DOHH2 (cell line): ENCODE measurements around the gene CREB5.

Experiments used
- H3F3A ChIP-seq: fragments of 200-600 bp; sonication (generic), shearing (Covaris generic); 2 replicates; pipeline ENCODE4 v1.6.0; 2016; ENCODE audit warnings: antibody characterized with exemption, mild to moderate bottlenecking; ENCODE audit not compliant: control insufficient read depth, insufficient read depth
- H3K27ac ChIP-seq: fragments of 200-600 bp; sonication (generic); 2 replicates; pipeline ENCODE4 v1.5.1; 2014; ENCODE audit warnings: low read depth, mild to moderate bottlenecking, low read length, moderate library complexity
- H3K27me3 ChIP-seq: fragments of 200-600 bp; sonication (generic); 2 replicates; pipeline ENCODE4 v1.6.1; 2014; ENCODE audit warnings: mild to moderate bottlenecking, low read length, mixed read lengths; ENCODE audit not compliant: control insufficient read depth
- H3K36me3 ChIP-seq: fragments of 200-600 bp; sonication (generic); 2 replicates; pipeline ENCODE4 v1.6.1; 2014; ENCODE audit warnings: mild to moderate bottlenecking, low read length, moderate library complexity, mixed read lengths; ENCODE audit not compliant: control insufficient read depth
- H3K4me1 ChIP-seq: fragments of 200-600 bp; sonication (generic); 2 replicates; pipeline ENCODE4 v1.6.1; 2014; ENCODE audit warnings: mild to moderate bottlenecking, low read length, mixed read lengths; ENCODE audit not compliant: control insufficient read depth
- H3K4me2 ChIP-seq: fragments of 200-600 bp; sonication (generic); 2 replicates; pipeline ENCODE4 v1.6.0; 2014; ENCODE audit warnings: mild to moderate bottlenecking, low read length, moderate library complexity
- H3K4me3 ChIP-seq: fragments of 200-600 bp; sonication (generic); 2 replicates; pipeline ENCODE4 v1.5.1; 2014; ENCODE audit warnings: mild to moderate bottlenecking, low read length, mixed read lengths
- H3K79me2 ChIP-seq: fragments of 200-600 bp; sonication (generic); 2 replicates; pipeline ENCODE4 v1.6.1; 2014; ENCODE audit warnings: mild to moderate bottlenecking, low read length, mixed read lengths; ENCODE audit not compliant: control insufficient read depth
- H3K9me2 ChIP-seq: fragments of 200-600 bp; sonication (generic); replicated peaks from 2 replicates; pipeline ENCODE4 v1.6.1; 2014; ENCODE audit warnings: mild to moderate bottlenecking, low read length, mixed read lengths; ENCODE audit not compliant: control insufficient read depth
- H3K9me3 ChIP-seq: fragments of 200-600 bp; sonication (generic); 2 replicates; pipeline ENCODE4 v1.6.1; 2014; ENCODE audit warnings: antibody characterized with exemption, low read length, mixed read lengths; ENCODE audit not compliant: control insufficient read depth, insufficient read depth
- H4K20me1 ChIP-seq: fragments of 200-600 bp; sonication (generic); 2 replicates; pipeline ENCODE4 v1.6.0; 2014; ENCODE audit warnings: low read depth, mild to moderate bottlenecking, antibody characterized with exemption, low read length, moderate library complexity; ENCODE audit not compliant: control insufficient read depth, insufficient read depth
- EZH2phosphoT487 ChIP-seq: fragments of 200-600 bp; sonication (generic); IDR thresholded peaks from 2 replicates; pipeline ENCODE4 v1.6.1; 2017; ENCODE audit warnings: borderline replicate concordance, mild to moderate bottlenecking, antibody characterized with exemption, low read length, moderate library complexity, mixed read lengths
- TF ChIP-seq, protein P1 (sequence below): fragments of 200-600 bp; sonication (generic); IDR thresholded peaks from one replicate; pipeline ENCODE4 v1.5.1; 2014; ENCODE audit warnings: antibody characterized with exemption, mild to moderate bottlenecking, low read depth, low read length; ENCODE audit not compliant: poor library complexity, severe bottlenecking

The CREB5 gene

DNA sequence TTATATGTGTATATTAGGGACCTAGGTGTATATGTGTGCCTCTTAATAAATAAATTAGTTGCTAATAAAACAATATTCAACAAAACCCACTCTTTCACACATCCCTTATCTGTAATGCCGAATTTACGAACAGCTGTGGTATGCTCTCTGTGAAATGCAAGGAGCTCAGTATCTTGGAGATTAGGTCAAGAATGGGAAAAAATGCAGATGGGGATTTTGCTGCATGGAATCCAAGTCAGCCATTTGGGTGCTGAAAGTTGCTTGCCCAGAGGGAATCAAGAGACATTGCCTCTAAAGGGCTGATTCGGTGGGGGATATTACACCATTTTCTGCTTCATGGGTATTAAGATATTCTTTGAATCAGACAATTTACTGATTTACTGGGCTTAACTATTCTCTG, 93.5 kb downstream of the CREB5 start:
- no peak overlapping the region for H3K4me3 ChIP-seq
- TF ChIP-seq EZH2phosphoT487 = no peak
- TF ChIP-seq, protein P1, sequence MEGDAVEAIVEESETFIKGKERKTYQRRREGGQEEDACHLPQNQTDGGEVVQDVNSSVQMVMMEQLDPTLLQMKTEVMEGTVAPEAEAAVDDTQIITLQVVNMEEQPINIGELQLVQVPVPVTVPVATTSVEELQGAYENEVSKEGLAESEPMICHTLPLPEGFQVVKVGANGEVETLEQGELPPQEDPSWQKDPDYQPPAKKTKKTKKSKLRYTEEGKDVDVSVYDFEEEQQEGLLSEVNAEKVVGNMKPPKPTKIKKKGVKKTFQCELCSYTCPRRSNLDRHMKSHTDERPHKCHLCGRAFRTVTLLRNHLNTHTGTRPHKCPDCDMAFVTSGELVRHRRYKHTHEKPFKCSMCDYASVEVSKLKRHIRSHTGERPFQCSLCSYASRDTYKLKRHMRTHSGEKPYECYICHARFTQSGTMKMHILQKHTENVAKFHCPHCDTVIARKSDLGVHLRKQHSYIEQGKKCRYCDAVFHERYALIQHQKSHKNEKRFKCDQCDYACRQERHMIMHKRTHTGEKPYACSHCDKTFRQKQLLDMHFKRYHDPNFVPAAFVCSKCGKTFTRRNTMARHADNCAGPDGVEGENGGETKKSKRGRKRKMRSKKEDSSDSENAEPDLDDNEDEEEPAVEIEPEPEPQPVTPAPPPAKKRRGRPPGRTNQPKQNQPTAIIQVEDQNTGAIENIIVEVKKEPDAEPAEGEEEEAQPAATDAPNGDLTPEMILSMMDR = no peak
- H3K27ac ChIP-seq = no peak overlapping the region

DNA sequence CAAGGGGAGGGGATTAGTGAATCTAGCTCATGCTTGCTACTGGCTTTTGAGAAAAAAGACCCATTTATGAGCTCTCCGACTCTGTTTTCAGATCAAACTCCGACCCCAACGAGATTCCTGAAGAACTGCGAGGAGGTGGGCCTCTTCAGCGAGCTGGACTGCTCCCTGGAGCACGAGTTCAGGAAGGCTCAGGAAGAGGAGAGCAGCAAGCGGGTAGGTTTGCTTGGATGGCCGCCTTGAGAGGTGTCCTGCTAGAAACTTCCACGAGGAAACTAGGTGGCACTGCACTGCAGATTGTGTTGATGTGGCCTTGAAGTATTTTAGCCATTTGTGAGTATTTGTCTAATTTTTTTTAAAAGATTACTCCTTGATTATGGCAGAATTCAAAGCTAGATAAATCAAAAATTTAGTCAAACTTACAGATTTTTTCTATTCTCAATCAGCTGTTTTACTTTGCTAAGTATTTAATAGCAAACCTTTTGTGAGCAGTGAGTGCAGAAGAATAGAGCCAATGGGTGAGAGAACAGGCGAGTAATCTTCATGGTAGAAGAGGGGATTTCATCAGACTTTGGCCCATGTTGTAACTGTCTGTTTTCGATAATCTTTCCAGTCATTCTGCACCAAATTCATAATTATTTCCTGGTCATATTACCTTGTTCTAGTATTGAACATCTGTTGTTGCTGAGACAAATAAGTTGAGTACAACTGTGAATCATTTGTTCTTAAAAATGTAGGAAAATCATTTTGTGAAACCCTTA, 95.4 kb downstream of the CREB5 start:
- H3K9me2 ChIP-seq = no peaks in the 10 kb centered on the region
- H3K27ac ChIP-seq = no peak overlapping the region
- TF ChIP-seq, protein P1 = no peak
- no peak for TF ChIP-seq EZH2phosphoT487
- H3K27me3 ChIP-seq = no peaks in the 10 kb centered on the region
- H3K9me3 ChIP-seq = no peaks in the 10 kb centered on the region
- H3K4me2 ChIP-seq = no peak overlapping the region
- H3K79me2 ChIP-seq = no peaks in the 10 kb centered on the region
- H3K4me1 ChIP-seq = peaks cover 6% of the 10 kb centered on the region
- H3F3A ChIP-seq = no peaks in the 10 kb centered on the region
- H4K20me1 ChIP-seq = no peaks in the 10 kb centered on the region
- H3K4me3 ChIP-seq = no peak overlapping the region
- H3K36me3 ChIP-seq = no peaks in the 10 kb centered on the region

More for the DNA sequence above, 93.5 kb downstream of the CREB5 start:
- H3F3A ChIP-seq = no peaks in the 10 kb centered on the region
- no peaks in the 10 kb centered on the region for H3K79me2 ChIP-seq
- H3K36me3 ChIP-seq = no peaks in the 10 kb centered on the region
- H4K20me1 ChIP-seq = no peaks in the 10 kb centered on the region
- H3K27me3 ChIP-seq = no peaks in the 10 kb centered on the region
- H3K4me2 ChIP-seq = no peak overlapping the region
- no peaks in the 10 kb centered on the region for H3K9me2 ChIP-seq
- no peaks in the 10 kb centered on the region for H3K9me3 ChIP-seq
- peaks cover 6% of the 10 kb centered on the region for H3K4me1 ChIP-seq

DNA sequence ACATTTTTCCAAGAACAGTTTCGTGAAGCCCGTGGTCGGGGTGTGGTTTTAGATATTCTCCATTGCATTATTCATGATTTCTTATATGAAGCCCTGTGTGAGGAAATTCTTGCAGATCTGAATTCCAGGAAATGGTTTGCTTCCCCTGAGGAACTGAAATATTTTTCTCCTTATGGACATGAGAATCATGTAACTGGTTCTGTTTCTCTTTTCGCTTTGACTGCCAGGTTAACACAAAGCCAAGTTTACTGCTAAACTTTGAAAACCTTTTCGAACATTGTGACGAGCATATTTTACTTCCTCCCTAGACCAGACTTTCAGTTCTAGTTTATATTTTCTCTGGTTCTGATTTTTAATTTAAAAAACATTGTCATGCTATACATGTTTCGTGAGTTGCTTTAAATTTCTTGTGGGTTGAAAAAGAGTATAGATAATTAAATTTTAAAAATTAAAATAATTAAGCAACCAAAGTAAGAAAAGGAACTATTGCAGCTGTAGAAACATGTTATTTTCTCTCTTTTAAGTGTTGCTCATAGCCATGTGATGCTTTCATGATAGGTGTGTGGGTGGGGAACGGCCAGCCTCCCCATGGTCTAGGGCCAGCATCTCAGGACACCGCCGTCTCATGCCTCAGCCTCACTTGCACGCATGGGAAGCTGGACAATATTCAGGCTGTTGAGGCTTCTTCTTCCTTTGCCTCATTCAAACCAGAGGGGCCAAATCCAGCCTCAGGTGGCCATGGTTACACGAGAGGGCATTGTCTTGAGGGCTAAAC, 97.1 kb downstream of the CREB5 start:
- no peaks in the 10 kb centered on the region for H3K79me2 ChIP-seq
- TF ChIP-seq, protein P1 = no peak
- TF ChIP-seq EZH2phosphoT487 = no peak
- H4K20me1 ChIP-seq = no peaks in the 10 kb centered on the region
- no peak overlapping the region for H3K4me3 ChIP-seq
- no peaks in the 10 kb centered on the region for H3K9me3 ChIP-seq
- H3K9me2 ChIP-seq = no peaks in the 10 kb centered on the region
- H3K27me3 ChIP-seq = no peaks in the 10 kb centered on the region
- H3K4me2 ChIP-seq = peak overlapping the region; percentile 27
- H3K36me3 ChIP-seq = no peaks in the 10 kb centered on the region
- no peak overlapping the region for H3K27ac ChIP-seq
- no peaks in the 10 kb centered on the region for H3F3A ChIP-seq
- peaks cover 6% of the 10 kb centered on the region for H3K4me1 ChIP-seq
